Femur (tissue), 1 donor: Measurements from ENCODE around the gene MICAL2.

ENCODE experiments used
- DNase-seq: peaks from one replicate; pipeline ENCODE4 v3.0.0-alpha.2; 2017

The MICAL2 gene

GRCh38 chr11:12110201-12110713, at the start of gene MICAL2:
Gene MICAL2 (plus strand): TSS chr11:12110590. CDS start chr11:12162156, 51,566 bp downstream.
- peak; percentile 92 for DNase-seq

GRCh38 chr11:12061851-12062560, 48.4 kb upstream of the MICAL2 start:
- DNase-seq, result no peak

- no peak for DNase-seq
These were observed 47.1 kb upstream of the MICAL2 start for GRCh38 chr11:12063251-12063650.

GRCh38 chr11:12064136-12064953, 46.0 kb upstream of the MICAL2 start:
- no peak for DNase-seq

- DNase-seq, result no peak
These were observed 45.5 kb upstream of the MICAL2 start for GRCh38 chr11:12064954-12065280.

GRCh38 chr11:12066056-12066798, 44.2 kb upstream of the MICAL2 start:
- no peak for DNase-seq

- no peak for DNase-seq
These were observed 43.4 kb upstream of the MICAL2 start for GRCh38 chr11:12066799-12067508.

GRCh38 chr11:12067796-12068357, 42.5 kb upstream of the MICAL2 start:
- DNase-seq, result no peak

GRCh38 chr11:12069066-12069676, 41.2 kb upstream of the MICAL2 start:
- no peak for DNase-seq

- no peak for DNase-seq
These were observed 39.7 kb upstream of the MICAL2 start for GRCh38 chr11:12070446-12071267.

GRCh38 chr11:12071574-12071973, 38.8 kb upstream of the MICAL2 start:
- DNase-seq, result no peak

- no peak for DNase-seq
These were observed 37.0 kb upstream of the MICAL2 start for GRCh38 chr11:12073436-12073835.

- DNase-seq, result no peak
These were observed 36.5 kb upstream of the MICAL2 start for GRCh38 chr11:12073886-12074285.

- no peak for DNase-seq
These were observed 35.7 kb upstream of the MICAL2 start for GRCh38 chr11:12074529-12075195.

GRCh38 chr11:12075291-12075690, 35.1 kb upstream of the MICAL2 start:
- DNase-seq, result no peak

- DNase-seq, result peak; percentile 51
These were observed 34.3 kb upstream of the MICAL2 start for GRCh38 chr11:12075822-12076821.

- DNase-seq, result no peak
These were observed 33.4 kb upstream of the MICAL2 start for GRCh38 chr11:12076840-12077534.

GRCh38 chr11:12077535-12078280, 32.7 kb upstream of the MICAL2 start:
- DNase-seq, result no peak
